Peyer's patch (tissue), 4 donors: ENCODE data around the gene DUOXA1.

Experiments used
- CTCF ChIP-seq, 6 experiments: fragments of 450-650 bp in 4 of 6; fragments of 200-600 bp in 2 of 6; sonication (generic) in 1 of 6; IDR thresholded peaks; one replicate each; pipeline ENCODE4 v1.5.1; 2017 to 2019; ENCODE audit warnings: antibody characterized with exemption in 6 of 6, mild to moderate bottlenecking in 3 of 6, moderate library complexity in 1 of 6
- POLR2A ChIP-seq, 2 donors: fragments of 450-650 bp; IDR thresholded peaks; one replicate each; pipeline ENCODE4 v1.5.1; 2017; ENCODE audit warnings: antibody characterized with exemption in 2 of 2, mild to moderate bottlenecking in 2 of 2, moderate library complexity in 2 of 2

- TF ChIP-seq CTCF (IDR thresholded peaks at IDR 0.05) (peak; percentile 62 to 80 (median 72)), POLR2A (IDR thresholded peaks at IDR 0.05) (peak in 1 of 2 donors; percentile 12)
Observed at GRCh38 chr15:45166834-45167630, 37.4 kb upstream of the DUOXA1 start.
